CD4-positive, alpha-beta memory T cell (primary cell): ENCODE data around the gene FGFBP3. TPM values are rescaled to one million over a fixed set of nuclear protein-coding genes. Genes with fewer than 3 reads are reported as not detected.

ENCODE experiments used
- CTCF ChIA-PET: fragments of 350-600 bp; sonication (Branson Sonifier 250); formaldehyde crosslinking; loops from one replicate; lab custom pipeline; 2021; ENCODE audit warnings: inconsistent platforms; ENCODE audit not compliant: partially characterized antibody; lab: Charles Lee
- POLR2A ChIA-PET: fragments of 350-600 bp; sonication (Branson Sonifier 250); formaldehyde crosslinking; loops from one replicate; lab custom pipeline; 2021; ENCODE audit not compliant: partially characterized antibody; lab: Charles Lee
- DNase-seq, 5 donors: peaks; one replicate each; pipeline versions ENCODE4 v3.0.0 to v3.0.0-alpha.2; 2020 to 2022; ENCODE audit warnings: mixed read lengths in 1 of 5
- H3K27ac ChIP-seq: one replicate; pipeline ENCODE4 v1.7.0; 2013; ENCODE audit warnings: low read depth, low read length
- H3K27me3 ChIP-seq: 2 replicates; pipeline ENCODE4 v1.7.0; 2013; ENCODE audit warnings: mild to moderate bottlenecking, low read length, moderate library complexity; ENCODE audit not compliant: insufficient read depth
- H3K36me3 ChIP-seq: 2 replicates; pipeline ENCODE4 v1.7.0; 2013; ENCODE audit warnings: mild to moderate bottlenecking, low read length, moderate library complexity; ENCODE audit not compliant: insufficient read depth
- H3K4me1 ChIP-seq: 2 replicates; pipeline ENCODE4 v1.7.0; 2013; ENCODE audit warnings: mild to moderate bottlenecking, low read length, moderate library complexity; ENCODE audit not compliant: insufficient read depth
- H3K4me3 ChIP-seq, 2 donors: one replicate each; pipeline ENCODE4 v1.7.0; 2013; ENCODE audit warnings: low read length in 2 of 2, mild to moderate bottlenecking in 1 of 2
- H3K9me3 ChIP-seq, 2 donors: one replicate each; pipeline ENCODE4 v1.7.0; 2013; ENCODE audit warnings: low read length in 2 of 2, control low read depth in 1 of 2; ENCODE audit not compliant: control insufficient read depth in 1 of 2
- H3K27ac Mint-ChIP-seq, 7 donors: one replicate each; pipeline ENCODE4 v1.8.0; 2020 to 2021; ENCODE audit warnings: mixed read lengths in 7 of 7, mild to moderate bottlenecking in 6 of 7, inconsistent platforms in 3 of 7, moderate library complexity in 3 of 7
- H3K27me3 Mint-ChIP-seq, 2 donors: one replicate each; pipeline ENCODE4 v1.8.0; 2020 to 2021; ENCODE audit warnings: mixed read lengths in 2 of 2
- H3K36me3 Mint-ChIP-seq, 2 donors: one replicate each; pipeline ENCODE4 v1.8.0; 2020 to 2021; ENCODE audit warnings: mixed read lengths in 2 of 2, inconsistent platforms in 1 of 2, mild to moderate bottlenecking in 1 of 2
- H3K4me1 Mint-ChIP-seq, 4 donors: one replicate each; pipeline ENCODE4 v1.8.0; 2020 to 2021; ENCODE audit warnings: mixed read lengths in 4 of 4, mild to moderate bottlenecking in 1 of 4
- H3K4me3 Mint-ChIP-seq, 8 donors: one replicate each; pipeline ENCODE4 v1.8.0; 2020 to 2021; ENCODE audit warnings: mixed read lengths in 8 of 8, mild to moderate bottlenecking in 7 of 8, moderate library complexity in 6 of 8, inconsistent platforms in 3 of 8
- H3K9me3 Mint-ChIP-seq, 8 donors: one replicate each; pipeline ENCODE4 v1.8.0; 2020 to 2021; ENCODE audit warnings: mixed read lengths in 8 of 8, mild to moderate bottlenecking in 5 of 8, inconsistent platforms in 3 of 8, moderate library complexity in 1 of 8
- intact Hi-C: fragments of 100-400 bp; cut with micrococcal nuclease; formaldehyde crosslinking; loops from one replicate; pipeline ENCODE4 v1.15.1; 2023
- polyA plus RNA-seq, 2 donors: library from polyadenylated mRNA; unstranded; fragments of 300-500 nt; fragmentation: Illumina TruSeq; gene quantifications; one replicate each; pipeline ENCODE4 v1.2.3, GENCODE V29; 2021
- total RNA-seq, 2 experiments: library from RNA; stranded (reverse); gene quantifications; one replicate each; pipeline ENCODE4 v1.2.3, GENCODE V29; 2021

Gene FGFBP3
- total and polyA plus RNA-seq, 4 experiments from 2014 or later: 1.1 to 6.5 (median 4.4) TPM

DNA sequence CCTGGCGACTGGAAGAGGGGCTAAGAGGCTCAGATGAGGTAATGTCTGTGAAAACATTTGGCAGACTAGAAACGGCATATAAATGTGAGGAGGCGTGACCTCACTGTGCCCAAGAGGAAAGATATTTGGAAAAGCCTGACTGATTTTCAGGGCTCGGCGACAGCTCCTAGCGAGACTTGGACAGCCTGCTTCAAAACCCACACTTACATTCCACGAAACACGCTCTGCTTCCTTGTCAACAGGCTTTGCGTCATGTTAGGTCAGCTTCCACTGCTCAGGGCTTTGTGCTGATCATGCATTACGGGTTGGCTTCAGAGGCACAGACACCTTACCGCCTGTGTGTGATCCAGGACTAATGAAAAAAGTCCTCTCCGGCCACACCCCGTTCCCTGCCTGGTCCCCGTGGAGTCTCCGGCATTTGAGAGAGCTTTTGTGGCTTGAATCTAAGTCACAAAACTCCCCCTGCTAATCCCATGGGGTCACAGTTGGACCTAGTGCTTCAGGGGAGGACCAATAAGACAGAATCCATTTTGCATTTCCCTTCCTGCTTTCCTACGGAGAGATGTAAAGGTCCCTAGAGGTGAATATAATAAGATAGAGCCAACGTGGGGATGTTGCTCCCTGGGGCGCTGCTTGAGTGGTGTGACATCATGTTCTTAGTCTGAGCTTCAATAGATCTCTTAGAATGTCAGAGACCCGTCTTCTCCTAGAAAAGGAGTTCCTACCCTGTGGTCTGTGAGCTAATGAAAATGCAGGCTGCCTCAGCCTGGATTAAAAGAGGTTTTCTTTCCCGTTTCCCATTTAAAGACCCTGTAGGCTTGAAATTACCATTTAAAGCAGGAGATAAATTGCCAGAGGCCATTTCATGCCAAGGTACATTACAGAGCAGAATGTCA lies 25.5 kb downstream of the FGFBP3 start:
- H3K36me3 Mint-ChIP-seq: no peaks in the 10 kb centered on the region

DNA sequence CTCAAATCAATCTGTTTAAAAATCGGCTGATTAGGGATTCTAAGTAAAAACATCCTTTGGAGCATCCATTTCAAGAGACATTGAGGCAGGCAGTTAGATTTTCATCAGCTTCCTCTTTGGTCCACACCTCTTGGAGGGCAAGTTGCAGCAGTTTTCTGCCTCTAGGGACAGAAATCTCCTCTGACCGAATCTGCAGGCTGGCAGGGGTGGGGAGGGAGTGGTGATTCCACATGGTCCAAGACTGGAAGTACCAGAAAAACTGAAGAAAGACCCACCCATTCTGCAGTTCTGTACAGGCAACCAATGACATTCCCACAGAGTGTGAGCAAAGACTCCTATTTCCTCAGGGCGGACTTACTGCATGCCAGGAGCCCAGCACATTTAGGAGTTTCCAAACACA lies 29.0 kb downstream of the FGFBP3 start:
- intact Hi-C loops: no loop called here
- Histone ChIP-seq H3K9me3 (no peaks in the 10 kb centered on the region), H3K4me3 (no peak overlapping the region), H3K27ac (no peak overlapping the region), H3K36me3 (no peaks in the 10 kb centered on the region), H3K4me1 (no peaks in the 10 kb centered on the region), H3K27me3 (no peaks in the 10 kb centered on the region)
- Mint-ChIP-seq H3K27me3 (no peaks in the 10 kb centered on the region), H3K36me3 (no peaks in the 10 kb centered on the region), H3K9me3 (peaks cover 0 to 7% (median 2%) of the 10 kb centered on the region in 8 donors), H3K27ac (no peak overlapping the region), H3K4me3 (no peak overlapping the region), H3K4me1 (no peaks in the 10 kb centered on the region)
- POLR2A ChIA-PET: no interaction called here
- CTCF ChIA-PET: interaction anchor here (0.6 to 1.9 kb wide), 2 partner anchors 122 to 1151 kb away, joined by 3 to 5 read pairs; no protein-coding TSS in a partner anchor
- no peak for DNase-seq

More for the DNA sequence above, 25.5 kb downstream of the FGFBP3 start:
- H3K9me3 Mint-ChIP-seq: peaks cover 0 to 7% (median 2%) of the 10 kb centered on the region in 8 donors
- no peak overlapping the region for H3K4me3 ChIP-seq
- H3K9me3 ChIP-seq: no peaks in the 10 kb centered on the region
- no peaks in the 10 kb centered on the region for H3K27me3 ChIP-seq
- DNase-seq: no peak
- POLR2A ChIA-PET: interaction anchor here (1.9 kb wide), 1 partner anchor 85 kb away, joined by 5 read pairs; the partner anchor contains the start of gene TNKS2
- no peak overlapping the region for H3K27ac ChIP-seq
- no peak overlapping the region for H3K4me3 Mint-ChIP-seq
- H3K27me3 Mint-ChIP-seq: no peaks in the 10 kb centered on the region
- CTCF ChIA-PET: no interaction called here
- H3K36me3 ChIP-seq: no peaks in the 10 kb centered on the region
- H3K4me1 Mint-ChIP-seq: peaks cover 3 to 8% (median 5%) of the 10 kb centered on the region in 4 donors
- peaks cover 9% of the 10 kb centered on the region for H3K4me1 ChIP-seq
- intact Hi-C loops: no loop called here
- H3K27ac Mint-ChIP-seq: no peak overlapping the region

DNA sequence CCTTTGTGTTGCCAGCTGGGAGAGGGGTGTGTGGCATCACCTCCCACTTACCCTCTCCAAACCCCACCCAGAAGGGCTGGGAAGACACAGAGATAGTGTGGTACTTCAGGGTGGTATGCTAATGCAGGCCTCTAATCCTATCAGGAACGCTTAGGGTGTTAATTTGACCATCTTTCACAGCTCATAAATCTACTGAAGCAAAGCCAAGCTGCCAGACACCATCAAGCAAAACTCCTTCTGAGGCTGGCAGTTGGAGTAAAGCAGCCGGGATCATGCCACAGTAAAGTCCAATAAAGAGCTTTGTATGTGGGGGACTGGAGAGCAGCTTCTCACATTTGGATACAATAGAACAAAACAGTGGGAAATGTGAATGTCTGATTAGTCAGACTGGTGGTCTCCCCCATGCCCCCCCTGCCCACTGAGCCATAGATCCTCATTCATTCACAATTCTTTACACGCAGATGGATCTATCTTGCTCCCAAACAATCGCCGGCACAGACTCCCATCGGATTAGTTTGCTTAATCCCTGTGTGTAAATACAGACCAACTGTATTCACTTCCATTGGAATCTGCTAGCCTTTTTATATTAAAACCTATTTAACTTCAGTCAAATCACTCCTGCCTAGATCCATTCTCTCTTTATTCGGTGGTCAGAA lies 29.6 kb downstream of the FGFBP3 start:
- H3K36me3 Mint-ChIP-seq: no peaks in the 10 kb centered on the region
- Histone ChIP-seq H3K27ac (no peak overlapping the region), H3K4me3 (no peak overlapping the region), H3K9me3 (no peaks in the 10 kb centered on the region), H3K27me3 (no peaks in the 10 kb centered on the region), H3K36me3 (no peaks in the 10 kb centered on the region), H3K4me1 (no peaks in the 10 kb centered on the region)
- intact Hi-C loops: no loop called here
- DNase-seq: no peak
- no peaks in the 10 kb centered on the region for H3K27me3 Mint-ChIP-seq
- H3K4me1 Mint-ChIP-seq: no peaks in the 10 kb centered on the region
- H3K4me3 Mint-ChIP-seq: no peak overlapping the region
- POLR2A ChIA-PET: no interaction called here
- CTCF ChIA-PET: interaction anchor here (1.9 kb wide), 1 partner anchor 121 kb away, joined by 5 read pairs; no protein-coding TSS in a partner anchor
- H3K27ac Mint-ChIP-seq: no peak overlapping the region
- H3K9me3 Mint-ChIP-seq: peaks cover 0 to 7% (median 2%) of the 10 kb centered on the region in 8 donors

DNA sequence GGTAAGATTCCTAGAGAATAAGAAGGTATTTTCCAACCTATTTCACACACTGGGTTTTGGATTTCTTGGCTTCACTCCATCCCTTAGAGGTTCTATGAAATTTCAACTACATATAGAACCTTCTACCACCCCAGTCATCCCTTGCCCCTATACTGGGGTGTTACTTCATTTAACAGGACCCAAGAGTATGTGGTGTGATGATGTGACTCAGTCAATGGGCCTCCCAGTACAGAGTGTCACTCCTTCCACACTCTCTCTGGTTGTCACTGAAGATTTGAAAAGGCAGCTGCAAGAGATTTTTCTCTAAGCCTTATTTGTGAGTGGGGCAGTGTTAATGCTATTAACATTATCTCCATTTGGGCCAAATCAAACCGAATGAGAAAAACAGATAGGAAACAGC lies 33.5 kb downstream of the FGFBP3 start:
- H3K9me3 Mint-ChIP-seq: peaks cover 0 to under 1% (median 0%) of the 10 kb centered on the region in 8 donors
- POLR2A ChIA-PET: no interaction called here

DNA sequence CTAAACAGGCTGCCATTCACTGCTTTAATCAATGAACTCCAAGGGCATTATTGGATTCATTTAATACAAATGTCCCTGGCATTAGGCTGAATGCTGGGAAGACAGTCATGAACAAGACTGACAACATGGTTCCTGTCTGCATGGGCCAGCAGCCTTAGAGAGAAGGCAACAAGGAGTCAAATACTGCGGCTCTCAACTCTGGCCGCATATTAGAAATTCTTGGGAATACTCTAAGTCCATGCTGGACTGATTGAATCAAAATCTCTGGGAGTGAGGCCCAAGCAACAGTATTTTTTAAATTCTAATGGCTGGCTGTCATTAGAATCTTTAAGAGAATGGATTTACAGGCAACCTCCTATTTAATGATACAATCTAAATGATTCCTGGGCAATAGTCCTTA lies 34.1 kb downstream of the FGFBP3 start:
- Mint-ChIP-seq H3K9me3 (no peaks in the 10 kb centered on the region), H3K27ac (peak overlapping the region in 1 of 7 donors; percentile 54), H3K36me3 (no peaks in the 10 kb centered on the region), H3K4me1 (no peaks in the 10 kb centered on the region), H3K4me3 (no peak overlapping the region), H3K27me3 (no peaks in the 10 kb centered on the region)
- Histone ChIP-seq H3K27ac (no peak overlapping the region), H3K4me3 (no peak overlapping the region), H3K27me3 (no peaks in the 10 kb centered on the region), H3K4me1 (no peaks in the 10 kb centered on the region), H3K9me3 (no peaks in the 10 kb centered on the region), H3K36me3 (no peaks in the 10 kb centered on the region)
- POLR2A ChIA-PET: no interaction called here
- intact Hi-C loops: no loop called here
- no peak for DNase-seq
- CTCF ChIA-PET: no interaction called here

More for the DNA sequence above, 33.5 kb downstream of the FGFBP3 start:
- Histone ChIP-seq H3K4me1 (no peaks in the 10 kb centered on the region), H3K36me3 (no peaks in the 10 kb centered on the region), H3K27me3 (no peaks in the 10 kb centered on the region), H3K4me3 (no peak overlapping the region), H3K27ac (no peak overlapping the region), H3K9me3 (no peaks in the 10 kb centered on the region)
- H3K4me3 Mint-ChIP-seq: no peak overlapping the region
- intact Hi-C loops: no loop called here
- no peak overlapping the region for H3K27ac Mint-ChIP-seq
- H3K27me3 Mint-ChIP-seq: no peaks in the 10 kb centered on the region
- no peaks in the 10 kb centered on the region for H3K4me1 Mint-ChIP-seq
- CTCF ChIA-PET: no interaction called here
- H3K36me3 Mint-ChIP-seq: no peaks in the 10 kb centered on the region
- DNase-seq: no peak

DNA sequence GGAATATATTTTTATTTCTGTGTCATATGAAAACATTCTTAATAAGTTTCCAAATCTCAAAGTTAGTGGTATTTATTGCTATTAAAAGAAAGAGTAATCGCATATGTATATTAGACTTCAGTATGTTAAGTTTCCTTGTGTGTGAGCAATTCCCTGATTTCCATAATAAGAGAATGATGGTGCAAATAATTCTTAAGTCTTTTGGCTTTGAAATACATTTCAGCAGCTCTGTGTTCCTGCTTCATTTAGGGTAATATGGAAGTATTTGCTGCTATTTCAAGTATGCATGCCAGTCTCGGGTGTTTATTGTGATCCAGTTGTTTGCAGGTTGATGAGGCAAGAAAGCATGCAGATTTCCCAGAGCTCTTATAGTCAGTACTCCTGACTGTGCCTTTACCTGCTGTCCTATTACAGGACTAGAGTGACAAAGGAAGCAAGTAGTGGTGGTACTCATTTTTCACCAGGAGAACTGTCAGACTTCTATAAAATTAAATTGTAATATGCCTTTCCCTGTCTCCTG lies 43.7 kb downstream of the FGFBP3 start:
- Histone ChIP-seq H3K9me3 (no peaks in the 10 kb centered on the region), H3K27me3 (no peaks in the 10 kb centered on the region), H3K27ac (no peak overlapping the region), H3K36me3 (peaks cover 12% of the 10 kb centered on the region), H3K4me1 (no peaks in the 10 kb centered on the region), H3K4me3 (no peak overlapping the region)
- Mint-ChIP-seq H3K4me1 (peaks cover 0 to 1% (median 0%) of the 10 kb centered on the region in 4 donors), H3K27me3 (no peaks in the 10 kb centered on the region), H3K27ac (no peak overlapping the region), H3K4me3 (no peak overlapping the region), H3K36me3 (peaks cover 31 to 44% of the 10 kb centered on the region in 2 donors), H3K9me3 (no peaks in the 10 kb centered on the region)
- POLR2A ChIA-PET: interaction anchor here (1.0 kb wide), 1 partner anchor 69 kb away, joined by 3 read pairs; no protein-coding TSS in a partner anchor
- DNase-seq: no peak
- CTCF ChIA-PET: no interaction called here
- intact Hi-C loops: no loop called here

DNA sequence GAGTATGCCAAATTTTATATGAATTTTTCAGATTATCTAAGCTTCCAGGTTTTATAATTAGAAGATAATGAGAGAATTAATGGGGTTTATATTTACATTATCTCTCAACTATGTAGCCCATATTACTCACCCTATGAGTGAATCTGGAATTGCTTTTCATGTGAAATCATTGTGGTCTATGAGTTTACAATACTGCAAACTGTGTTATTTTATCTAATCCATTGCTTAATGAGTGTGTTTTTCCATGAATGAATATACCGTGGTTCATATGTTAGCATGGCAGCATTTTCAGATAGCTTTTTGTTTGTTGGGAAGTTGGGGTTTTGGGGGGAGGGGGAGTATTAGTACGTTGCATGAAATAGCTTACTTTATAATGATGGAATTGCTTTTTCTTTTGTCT lies 44.5 kb downstream of the FGFBP3 start:
- no peak for DNase-seq
- Mint-ChIP-seq H3K27ac (peak overlapping the region in 1 of 7 donors; percentile 54), H3K4me3 (no peak overlapping the region), H3K27me3 (no peaks in the 10 kb centered on the region), H3K36me3 (peaks cover 36 to 52% of the 10 kb centered on the region in 2 donors), H3K9me3 (no peaks in the 10 kb centered on the region), H3K4me1 (peaks cover 0 to 1% (median 0%) of the 10 kb centered on the region in 4 donors)
- POLR2A ChIA-PET: interaction anchor here (0.6 to 1.0 kb wide), 2 partner anchors 61 to 69 kb away, joined by 3 to 4 read pairs; no protein-coding TSS in a partner anchor
- H3K4me1 ChIP-seq: no peaks in the 10 kb centered on the region
- no peaks in the 10 kb centered on the region for H3K9me3 ChIP-seq
- peaks cover 20% of the 10 kb centered on the region for H3K36me3 ChIP-seq
- H3K27ac ChIP-seq: no peak overlapping the region
- no peaks in the 10 kb centered on the region for H3K27me3 ChIP-seq
- H3K4me3 ChIP-seq: no peak overlapping the region
- CTCF ChIA-PET: no interaction called here
- intact Hi-C loops: no loop called here
